ENCODE results near the gene SLC25A5.
"Not testable (repeated sequence)": the region's sequence is repeated elsewhere in the genome, so short reads cannot be mapped to it uniquely, and the experiment has no call there.

SLC25A5 gene

DNA sequence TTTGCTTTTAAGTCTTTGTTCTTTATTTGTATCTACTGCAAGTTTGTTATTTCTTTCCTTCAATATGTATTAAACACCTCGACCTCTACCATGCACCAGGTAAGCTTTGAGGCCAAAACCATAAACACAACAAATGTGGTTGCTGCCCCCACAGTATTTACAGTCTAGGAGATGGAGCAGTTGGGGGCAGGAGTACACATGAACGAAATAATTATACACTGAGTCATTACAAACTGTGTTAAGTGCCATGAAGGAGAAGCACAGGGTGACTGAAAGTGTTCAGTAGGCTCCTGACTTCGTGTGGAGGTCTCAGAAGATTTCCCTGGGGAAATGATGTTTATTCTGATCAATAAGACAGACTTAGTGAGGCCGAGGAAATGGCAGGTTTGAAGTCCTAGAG lies 38.8 kb upstream of the SLC25A5 start:
- no peak overlapping the region for H3K27ac ChIP-seq
- no peaks in the 10 kb centered on the region for H3K36me3 ChIP-seq (ENCODE audit: insufficient read depth)
- no peak overlapping the region for H3K9ac ChIP-seq
- TF ChIP-seq, protein P1, sequence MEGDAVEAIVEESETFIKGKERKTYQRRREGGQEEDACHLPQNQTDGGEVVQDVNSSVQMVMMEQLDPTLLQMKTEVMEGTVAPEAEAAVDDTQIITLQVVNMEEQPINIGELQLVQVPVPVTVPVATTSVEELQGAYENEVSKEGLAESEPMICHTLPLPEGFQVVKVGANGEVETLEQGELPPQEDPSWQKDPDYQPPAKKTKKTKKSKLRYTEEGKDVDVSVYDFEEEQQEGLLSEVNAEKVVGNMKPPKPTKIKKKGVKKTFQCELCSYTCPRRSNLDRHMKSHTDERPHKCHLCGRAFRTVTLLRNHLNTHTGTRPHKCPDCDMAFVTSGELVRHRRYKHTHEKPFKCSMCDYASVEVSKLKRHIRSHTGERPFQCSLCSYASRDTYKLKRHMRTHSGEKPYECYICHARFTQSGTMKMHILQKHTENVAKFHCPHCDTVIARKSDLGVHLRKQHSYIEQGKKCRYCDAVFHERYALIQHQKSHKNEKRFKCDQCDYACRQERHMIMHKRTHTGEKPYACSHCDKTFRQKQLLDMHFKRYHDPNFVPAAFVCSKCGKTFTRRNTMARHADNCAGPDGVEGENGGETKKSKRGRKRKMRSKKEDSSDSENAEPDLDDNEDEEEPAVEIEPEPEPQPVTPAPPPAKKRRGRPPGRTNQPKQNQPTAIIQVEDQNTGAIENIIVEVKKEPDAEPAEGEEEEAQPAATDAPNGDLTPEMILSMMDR (conservative IDR thresholded peaks at IDR 0.05; ENCODE audit: low read depth, low read length): no peak
- no peaks in the 10 kb centered on the region for H3K27me3 ChIP-seq (ENCODE audit: insufficient read depth, low read depth)
- H3K79me2 ChIP-seq (ENCODE audit: insufficient read depth, low read depth): no peaks in the 10 kb centered on the region
- no peaks in the 10 kb centered on the region for H3K4me1 ChIP-seq (ENCODE audit: low read depth, poor library complexity, severe bottlenecking)
- H2AFZ ChIP-seq (ENCODE audit: low read depth): no peak overlapping the region
- H4K20me1 ChIP-seq (ENCODE audit: insufficient read depth): no peaks in the 10 kb centered on the region
- H3K4me3 ChIP-seq (IDR thresholded peaks at IDR 0.05; ENCODE audit: insufficient read depth, low read depth, low read length): no peak overlapping the region
- H3K4me2 ChIP-seq: no peak overlapping the region

DNA sequence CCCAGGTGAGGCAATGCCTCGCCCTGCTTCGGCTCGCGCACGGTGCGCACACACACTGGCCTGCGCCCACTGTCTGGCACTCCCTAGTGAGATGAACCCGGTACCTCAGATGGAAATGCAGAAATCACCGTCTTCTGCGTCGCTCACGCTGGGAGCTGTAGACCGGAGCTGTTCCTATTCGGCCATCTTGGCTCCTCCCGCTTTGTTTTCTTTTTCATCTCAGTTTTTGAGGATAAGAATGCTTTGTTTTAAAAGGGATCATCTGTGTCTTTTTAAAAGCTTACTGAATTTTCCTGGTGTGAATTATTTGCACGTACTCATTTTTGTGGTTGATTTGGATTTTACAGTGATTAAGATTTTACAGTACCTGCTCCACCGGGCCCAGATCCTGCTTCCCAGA lies 26.9 kb upstream of the SLC25A5 start:
- not testable (repeated sequence) for H3K9ac ChIP-seq; H3K4me2 ChIP-seq; H3K27ac ChIP-seq; H2AFZ ChIP-seq (ENCODE audit: low read depth); H3K4me3 ChIP-seq (IDR thresholded peaks at IDR 0.05; ENCODE audit: insufficient read depth, low read depth, low read length); H3K79me2 ChIP-seq (ENCODE audit: insufficient read depth, low read depth); H4K20me1 ChIP-seq (ENCODE audit: insufficient read depth); H3K27me3 ChIP-seq (ENCODE audit: insufficient read depth, low read depth); H3K36me3 ChIP-seq (ENCODE audit: insufficient read depth); H3K4me1 ChIP-seq (ENCODE audit: low read depth, poor library complexity, severe bottlenecking)

DNA sequence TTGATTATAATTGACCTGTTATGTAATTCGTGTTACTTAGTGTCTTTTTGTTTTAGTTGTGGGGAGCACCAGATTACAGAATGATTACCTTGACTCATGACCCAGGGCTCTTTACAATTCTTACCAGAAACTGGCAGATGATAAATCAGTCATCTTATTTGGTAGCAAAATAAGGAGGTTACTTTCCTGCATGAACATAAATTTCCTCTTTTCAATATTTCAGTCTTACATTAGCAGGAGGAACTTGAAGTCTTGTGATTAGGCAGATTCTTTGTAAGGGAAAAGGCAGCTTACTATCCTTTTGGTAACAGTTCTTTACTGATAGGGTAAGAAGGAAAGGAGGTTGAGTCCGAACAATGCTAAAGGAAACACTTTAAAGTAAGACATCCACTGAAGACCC lies 26.0 kb upstream of the SLC25A5 start:
- H4K20me1 ChIP-seq (ENCODE audit: insufficient read depth): no peaks in the 10 kb centered on the region
- H3K4me3 ChIP-seq (IDR thresholded peaks at IDR 0.05; ENCODE audit: insufficient read depth, low read depth, low read length): no peak overlapping the region
- no peak overlapping the region for H3K9ac ChIP-seq
- H3K4me1 ChIP-seq (ENCODE audit: low read depth, poor library complexity, severe bottlenecking): no peaks in the 10 kb centered on the region
- TF ChIP-seq, protein P1 (conservative IDR thresholded peaks at IDR 0.05; ENCODE audit: low read depth, low read length): no peak
- H3K27me3 ChIP-seq (ENCODE audit: insufficient read depth, low read depth): no peaks in the 10 kb centered on the region
- H3K79me2 ChIP-seq (ENCODE audit: insufficient read depth, low read depth): no peaks in the 10 kb centered on the region
- no peak overlapping the region for H3K27ac ChIP-seq
- no peak overlapping the region for H3K4me2 ChIP-seq
- no peaks in the 10 kb centered on the region for H3K36me3 ChIP-seq (ENCODE audit: insufficient read depth)
- no peak overlapping the region for H2AFZ ChIP-seq (ENCODE audit: low read depth)

DNA sequence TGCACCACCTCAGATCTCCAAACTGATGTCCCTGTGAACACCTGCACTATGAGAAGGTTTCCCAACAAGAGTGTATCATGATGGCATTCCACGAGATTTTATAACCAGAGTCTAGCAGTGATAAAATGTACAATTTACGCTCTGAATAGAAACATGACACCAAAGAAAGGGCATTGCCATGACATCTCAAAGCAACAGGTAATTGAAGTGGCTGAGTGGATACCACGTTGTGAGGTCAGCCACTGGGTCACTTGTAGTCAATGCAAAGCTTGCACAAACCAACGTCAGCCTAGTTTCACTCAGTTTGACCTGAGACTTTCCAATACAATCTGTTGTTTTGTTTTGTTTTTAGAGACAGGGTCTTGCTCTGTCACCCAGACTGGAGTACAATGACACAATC lies 15.0 kb upstream of the SLC25A5 start:
- no peak overlapping the region for H2AFZ ChIP-seq (ENCODE audit: low read depth)
- TF ChIP-seq, protein P1 (conservative IDR thresholded peaks at IDR 0.05; ENCODE audit: low read depth, low read length): no peak
- H3K27me3 ChIP-seq (ENCODE audit: insufficient read depth, low read depth): no peaks in the 10 kb centered on the region
- no peaks in the 10 kb centered on the region for H4K20me1 ChIP-seq (ENCODE audit: insufficient read depth)
- H3K36me3 ChIP-seq (ENCODE audit: insufficient read depth): no peaks in the 10 kb centered on the region
- H3K4me2 ChIP-seq: no peak overlapping the region
- no peak overlapping the region for H3K27ac ChIP-seq
- no peaks in the 10 kb centered on the region for H3K79me2 ChIP-seq (ENCODE audit: insufficient read depth, low read depth)
- no peaks in the 10 kb centered on the region for H3K4me1 ChIP-seq (ENCODE audit: low read depth, poor library complexity, severe bottlenecking)
- no peak overlapping the region for H3K9ac ChIP-seq
- H3K4me3 ChIP-seq (IDR thresholded peaks at IDR 0.05; ENCODE audit: insufficient read depth, low read depth, low read length): no peak overlapping the region

DNA sequence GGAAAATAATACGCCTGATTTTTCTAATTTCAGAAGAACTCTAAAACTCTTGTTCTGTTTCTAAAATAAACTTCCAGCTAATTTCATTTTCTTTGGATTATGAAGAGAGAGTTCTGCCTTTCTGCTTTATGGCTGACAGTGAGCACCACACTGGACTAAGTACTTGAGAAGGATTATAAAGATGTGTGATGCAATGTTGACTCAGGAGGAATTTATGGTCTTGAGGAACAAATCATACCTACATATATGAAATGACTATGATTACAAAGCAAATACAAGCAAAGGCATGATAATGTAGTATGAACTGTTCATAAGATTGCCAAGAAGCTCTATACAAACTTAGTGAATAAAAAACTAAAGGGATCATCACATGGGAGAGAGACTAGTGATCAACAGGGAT lies 13.0 kb upstream of the SLC25A5 start:
- no peak overlapping the region for H3K27ac ChIP-seq

More for the DNA sequence above, 13.0 kb upstream of the SLC25A5 start:
- no peaks in the 10 kb centered on the region for H3K4me1 ChIP-seq (ENCODE audit: low read depth, poor library complexity, severe bottlenecking)
- H3K27me3 ChIP-seq (ENCODE audit: insufficient read depth, low read depth): no peaks in the 10 kb centered on the region
- no peak overlapping the region for H3K4me3 ChIP-seq (IDR thresholded peaks at IDR 0.05; ENCODE audit: insufficient read depth, low read depth, low read length)
- no peak overlapping the region for H3K4me2 ChIP-seq
- no peak overlapping the region for H2AFZ ChIP-seq (ENCODE audit: low read depth)
- H3K9ac ChIP-seq: no peak overlapping the region
- H3K79me2 ChIP-seq (ENCODE audit: insufficient read depth, low read depth): no peaks in the 10 kb centered on the region
- no peaks in the 10 kb centered on the region for H3K36me3 ChIP-seq (ENCODE audit: insufficient read depth)
- no peaks in the 10 kb centered on the region for H4K20me1 ChIP-seq (ENCODE audit: insufficient read depth)
- TF ChIP-seq, protein P1 (conservative IDR thresholded peaks at IDR 0.05; ENCODE audit: low read depth, low read length): no peak
